ENCODE measurements around the gene PRR16.
A peak's percentile ranks its signal among the peaks of the same experiment; 100 is the strongest.

Gene PRR16

GRCh38 chr5:120463006-120463680 lies 957 bp upstream of the PRR16 start:
- no peak overlapping the region for H3K9ac ChIP-seq (ENCODE audit: low read length)
- DNase-seq = no peak
- no peak overlapping the region for H2AFZ ChIP-seq (ENCODE audit: low read length)
- peak overlapping the region; percentile 96; the same call in 1 of the 2 replicates for H3K4me2 ChIP-seq (ENCODE audit: low read depth, low read length)
- H3K9me3 ChIP-seq (replicated peaks; ENCODE audit: insufficient read depth, low read length) = no peaks in the 10 kb centered on the region
- H3K27ac ChIP-seq (ENCODE audit: low read length) = no peak overlapping the region
- H3K9me2 ChIP-seq (replicated peaks; ENCODE audit: insufficient read depth, low read length) = no peaks in the 10 kb centered on the region
- H4K20me1 ChIP-seq (ENCODE audit: insufficient read depth, low read length) = no peaks in the 10 kb centered on the region
- H3F3A ChIP-seq (ENCODE audit: insufficient read depth, low read length) = no peaks in the 10 kb centered on the region
- peaks cover 15% of the 10 kb centered on the region for H3K27me3 ChIP-seq (replicated peaks; ENCODE audit: insufficient read depth, low read length)
- no peak for TF ChIP-seq EZH2 (optimal IDR thresholded peaks at IDR 0.05; ENCODE audit: low read depth, low read length)
- TF ChIP-seq EZH2phosphoT487 (IDR thresholded peaks at IDR 0.05; ENCODE audit: low read length) = no peak
- TF ChIP-seq CTCF (IDR thresholded peaks at IDR 0.05; ENCODE audit: low read length) = no peak
- 0 out of 2 replicates have a peak, but pooled peaks cover 6% of the 10 kb centered on the region for H3K4me1 ChIP-seq (ENCODE audit: low read length)
- no peaks in the 10 kb centered on the region for H3K36me3 ChIP-seq (replicated peaks; ENCODE audit: insufficient read depth, low read length)
- H3K4me3 ChIP-seq (ENCODE audit: low read length) = no peak overlapping the region
- H3K79me2 ChIP-seq (ENCODE audit: low read length) = no peaks in the 10 kb centered on the region

GRCh38 chr5:120464627-120465435 lies 731 bp downstream of the PRR16 start:
- DNase-seq = no peak
- no peak overlapping the region for H3K9ac ChIP-seq (ENCODE audit: low read length)
- H3K27me3 ChIP-seq (replicated peaks; ENCODE audit: insufficient read depth, low read length) = peaks cover 15% of the 10 kb centered on the region
- no peaks in the 10 kb centered on the region for H3K9me3 ChIP-seq (replicated peaks; ENCODE audit: insufficient read depth, low read length)
- no peak for TF ChIP-seq EZH2phosphoT487 (IDR thresholded peaks at IDR 0.05; ENCODE audit: low read length)
- no peak for TF ChIP-seq CTCF (IDR thresholded peaks at IDR 0.05; ENCODE audit: low read length)
- no peak for TF ChIP-seq EZH2 (optimal IDR thresholded peaks at IDR 0.05; ENCODE audit: low read depth, low read length)
- no peaks in the 10 kb centered on the region for H3K9me2 ChIP-seq (replicated peaks; ENCODE audit: insufficient read depth, low read length)
- peak overlapping the region; percentile 96 for H3K4me2 ChIP-seq (ENCODE audit: low read depth, low read length)
- peak overlapping the region; percentile 71 for H2AFZ ChIP-seq (ENCODE audit: low read length)
- H3K36me3 ChIP-seq (replicated peaks; ENCODE audit: insufficient read depth, low read length) = no peaks in the 10 kb centered on the region
- no peaks in the 10 kb centered on the region for H4K20me1 ChIP-seq (ENCODE audit: insufficient read depth, low read length)
- no peaks in the 10 kb centered on the region for H3K79me2 ChIP-seq (ENCODE audit: low read length)
- H3K4me1 ChIP-seq (ENCODE audit: low read length) = 0 out of 2 replicates have a peak, but pooled peaks cover 6% of the 10 kb centered on the region
- no peaks in the 10 kb centered on the region for H3F3A ChIP-seq (ENCODE audit: insufficient read depth, low read length)
- H3K4me3 ChIP-seq (ENCODE audit: low read length) = peak overlapping the region; percentile 69
- H3K27ac ChIP-seq (ENCODE audit: low read length) = no peak overlapping the region

GRCh38 chr5:120465436-120465961 lies 1.4 kb downstream of the PRR16 start:
- no peak overlapping the region for H3K27ac ChIP-seq (ENCODE audit: low read length)
- 0 out of 2 replicates have a peak, but pooled peaks cover 6% of the 10 kb centered on the region for H3K4me1 ChIP-seq (ENCODE audit: low read length)
- no peaks in the 10 kb centered on the region for H3K9me3 ChIP-seq (replicated peaks; ENCODE audit: insufficient read depth, low read length)
- no peaks in the 10 kb centered on the region for H3K79me2 ChIP-seq (ENCODE audit: low read length)
- no peaks in the 10 kb centered on the region for H3K9me2 ChIP-seq (replicated peaks; ENCODE audit: insufficient read depth, low read length)
- no peak overlapping the region; the same call in 1 of the 2 replicates for H3K4me2 ChIP-seq (ENCODE audit: low read depth, low read length)
- DNase-seq = no peak
- no peak overlapping the region for H3K4me3 ChIP-seq (ENCODE audit: low read length)
- no peak overlapping the region for H3K9ac ChIP-seq (ENCODE audit: low read length)
- TF ChIP-seq EZH2phosphoT487 (IDR thresholded peaks at IDR 0.05; ENCODE audit: low read length) = no peak
- no peak for TF ChIP-seq EZH2 (optimal IDR thresholded peaks at IDR 0.05; ENCODE audit: low read depth, low read length)
- no peak for TF ChIP-seq CTCF (IDR thresholded peaks at IDR 0.05; ENCODE audit: low read length)
- H3K36me3 ChIP-seq (replicated peaks; ENCODE audit: insufficient read depth, low read length) = no peaks in the 10 kb centered on the region
- no peaks in the 10 kb centered on the region for H3F3A ChIP-seq (ENCODE audit: insufficient read depth, low read length)
- peaks cover 15% of the 10 kb centered on the region for H3K27me3 ChIP-seq (replicated peaks; ENCODE audit: insufficient read depth, low read length)
- no peak overlapping the region for H2AFZ ChIP-seq (ENCODE audit: low read length)
- H4K20me1 ChIP-seq (ENCODE audit: insufficient read depth, low read length) = no peaks in the 10 kb centered on the region
